Pancreas (tissue), 10 donors: ENCODE results near the gene ZNF536. TPM values are rescaled to one million over a fixed set of nuclear protein-coding genes. Genes with fewer than 3 reads are reported as not detected.

Experiments
- ATAC-seq, 4 donors: fragments of 200-7000 bp; cut with Tn5 transposase; one replicate each; pipeline versions ENCODE4 v1.8.0 to v1.9.1; 2020; ENCODE audit warnings: mild to moderate bottlenecking in 4 of 4, moderate library complexity in 4 of 4
- DNase-seq, 6 donors: peaks; one replicate each; pipeline ENCODE4 v3.0.0-alpha.2; 2020
- FAIRE-seq: peaks from 2 replicates; lab custom pipeline; 2012; peaks lifted over from hg19 to GRCh38; lab: Jason Lieb, UNC
- H3K27ac ChIP-seq, 4 donors: fragments of 200-600 bp; sonication (generic); 1 replicate in 3 of 4; 2 replicates in 1 of 4; pipeline versions ENCODE4 v1.5.0 to v1.8.0; 2020
- H3K27me3 ChIP-seq, 4 donors: fragments of 200-600 bp; one replicate each; pipeline ENCODE4 v1.8.0; 2021
- H3K36me3 ChIP-seq, 3 donors: fragments of 200-600 bp; sonication (generic) in 1 of 3; one replicate each; pipeline versions ENCODE4 v1.5.0 to v1.8.0; 2020 to 2021
- H3K4me1 ChIP-seq, 3 donors: fragments of 200-600 bp; one replicate each; pipeline ENCODE4 v1.8.0; 2021
- H3K4me3 ChIP-seq, 4 donors: fragments of 200-600 bp; sonication (generic) in 2 of 4; one replicate each; pipeline versions ENCODE4 v1.5.0 to v1.8.0; 2020 to 2021
- H3K9me3 ChIP-seq, 4 donors: fragments of 200-600 bp; one replicate each; pipeline ENCODE4 v1.8.0; 2021
- WGBS, 2 donors: extraction: QIAGEN DNeasy Blood & Tissue Kit; methylation state at CpG; one replicate each; pipeline ENCODE4 v1.1.7; 2013; 5-methylcytosine and 5-hydroxymethylcytosine counted together
- intact Hi-C, 3 donors: fragments of 100-400 bp; cut with DNase I; formaldehyde crosslinking; loops; one replicate each; pipeline versions ENCODE4 v1.11.1 to v1.14.2; 2022
- polyA plus RNA-seq, 2 donors: library from polyadenylated mRNA; stranded (reverse); fragments of 200-250 nt; gene quantifications; one replicate each; pipeline ENCODE4 v1.2.3, GENCODE V29; 2013
- total RNA-seq, 6 donors: library from RNA; stranded (reverse); fragmentation: NEBNext Ultra II Directional in 4 of 6; extraction: Animal tissue kit (Norgen Biotek cat#: 25700) in 4 of 6; gene quantifications; one replicate each; pipeline versions ENCODE4 v1.2.1 to v1.2.4, GENCODE V29; 2021 to 2023
- TF ChIP-seq, protein P1 (sequence below), 4 donors: fragments of 200-600 bp; sonication (generic) in 3 of 4; IDR thresholded peaks; one replicate each; pipeline versions ENCODE4 v1.5.0 to v1.8.0; 2021; ENCODE audit warnings: antibody characterized with exemption in 4 of 4
- donor health status: healthy with polysubstance abuse.
- donor health status: DM: no; HTN: no; CAD: no; lungs with moderate emphysema.
- donor health status: DM: no; HTN: no; CAD: no.
- donor health status: control.
- donor health status: control.
- donor health status: Bipolar disorder and iron deficiency.
- donor health status: DM: yes; HTN: yes; CAD: no.
- donor health status: DM: no; HTN: no; CAD: no.
- donor health status: DM: no; HTN: no; CAD: no.
- donor health status: DM: yes; HTN: yes; CAD: no.

The ZNF536 gene
- total and polyA plus RNA-seq, 8 donors = 0.06 to 1.7 (median 0.13) TPM

DNA sequence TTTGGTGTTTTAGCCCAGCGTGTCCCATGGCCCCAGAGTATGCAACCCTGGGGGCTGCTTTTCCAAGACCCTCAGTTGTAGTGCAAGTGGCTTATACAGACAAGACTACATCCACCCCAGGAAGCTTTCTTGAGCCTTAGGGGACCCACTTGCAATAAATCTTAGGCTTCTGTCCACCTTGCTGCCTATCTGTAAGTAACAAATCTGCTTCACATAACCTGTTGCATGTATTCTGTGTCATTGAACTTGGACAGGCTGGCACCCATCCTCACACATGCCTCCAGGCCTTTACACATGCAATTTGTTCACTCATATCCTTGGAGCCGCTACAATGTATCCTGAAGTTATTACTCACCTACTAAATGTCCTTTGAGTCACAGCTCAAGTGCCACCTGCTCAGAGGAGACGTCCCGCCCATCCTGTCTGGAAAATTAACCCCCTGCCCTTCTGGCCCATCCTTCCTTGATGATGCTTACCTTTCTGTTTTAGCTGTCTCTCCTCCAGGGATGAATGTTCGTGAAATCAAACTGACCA is 101.2 kb downstream of the ZNF536 start:
- TF ChIP-seq, protein P1, sequence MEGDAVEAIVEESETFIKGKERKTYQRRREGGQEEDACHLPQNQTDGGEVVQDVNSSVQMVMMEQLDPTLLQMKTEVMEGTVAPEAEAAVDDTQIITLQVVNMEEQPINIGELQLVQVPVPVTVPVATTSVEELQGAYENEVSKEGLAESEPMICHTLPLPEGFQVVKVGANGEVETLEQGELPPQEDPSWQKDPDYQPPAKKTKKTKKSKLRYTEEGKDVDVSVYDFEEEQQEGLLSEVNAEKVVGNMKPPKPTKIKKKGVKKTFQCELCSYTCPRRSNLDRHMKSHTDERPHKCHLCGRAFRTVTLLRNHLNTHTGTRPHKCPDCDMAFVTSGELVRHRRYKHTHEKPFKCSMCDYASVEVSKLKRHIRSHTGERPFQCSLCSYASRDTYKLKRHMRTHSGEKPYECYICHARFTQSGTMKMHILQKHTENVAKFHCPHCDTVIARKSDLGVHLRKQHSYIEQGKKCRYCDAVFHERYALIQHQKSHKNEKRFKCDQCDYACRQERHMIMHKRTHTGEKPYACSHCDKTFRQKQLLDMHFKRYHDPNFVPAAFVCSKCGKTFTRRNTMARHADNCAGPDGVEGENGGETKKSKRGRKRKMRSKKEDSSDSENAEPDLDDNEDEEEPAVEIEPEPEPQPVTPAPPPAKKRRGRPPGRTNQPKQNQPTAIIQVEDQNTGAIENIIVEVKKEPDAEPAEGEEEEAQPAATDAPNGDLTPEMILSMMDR (IDR thresholded peaks at IDR 0.05) = no peak
- intact Hi-C loops = no loop called here
- FAIRE-seq (no peak), DNase-seq (no peak), ATAC-seq (no peak)
- no peak overlapping the region for H3K4me3 ChIP-seq
- no peaks in the 10 kb centered on the region for H3K9me3 ChIP-seq
- no peaks in the 10 kb centered on the region for H3K4me1 ChIP-seq
- no peak overlapping the region for H3K27ac ChIP-seq
- H3K27me3 ChIP-seq = peaks cover 0 to 4% (median 0%) of the 10 kb centered on the region in 4 donors
- H3K36me3 ChIP-seq = no peaks in the 10 kb centered on the region
- WGBS, 2 donors = 70 to 78% methylated on average over 5 of the region's 5 CpGs

DNA sequence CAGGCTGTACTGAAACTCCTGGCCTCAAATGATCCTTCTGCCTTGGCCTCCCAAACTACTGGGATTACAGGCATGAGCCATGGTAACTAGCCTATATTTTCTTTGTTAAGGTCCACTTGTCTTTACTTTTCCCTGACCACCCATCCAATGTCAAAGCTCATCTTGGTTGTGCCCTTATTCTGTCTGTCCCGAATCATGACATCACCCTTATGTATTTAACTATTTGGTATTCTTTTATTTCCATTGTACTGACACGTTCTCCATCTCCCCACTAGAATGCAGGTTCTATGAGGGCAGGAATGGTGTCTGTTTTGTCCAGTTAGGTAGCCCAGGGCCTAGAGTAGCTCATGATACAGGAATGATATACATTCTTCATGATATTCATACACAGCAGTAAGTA is 104.8 kb downstream of the ZNF536 start:
- intact Hi-C loops = no loop called here
- DNase-seq = no peak
- Histone ChIP-seq H3K4me3 (no peak overlapping the region), H3K27ac (no peak overlapping the region), H3K4me1 (no peaks in the 10 kb centered on the region), H3K9me3 (no peaks in the 10 kb centered on the region), H3K27me3 (peaks cover 0 to 7% (median 0%) of the 10 kb centered on the region in 4 donors), H3K36me3 (no peaks in the 10 kb centered on the region)
- no peak for ATAC-seq
- TF ChIP-seq, protein P1 (IDR thresholded peaks at IDR 0.05) = no peak
- 44 to 72% methylated on average over 2 of the region's 2 CpGs for WGBS, 2 donors
- no peak for FAIRE-seq

DNA sequence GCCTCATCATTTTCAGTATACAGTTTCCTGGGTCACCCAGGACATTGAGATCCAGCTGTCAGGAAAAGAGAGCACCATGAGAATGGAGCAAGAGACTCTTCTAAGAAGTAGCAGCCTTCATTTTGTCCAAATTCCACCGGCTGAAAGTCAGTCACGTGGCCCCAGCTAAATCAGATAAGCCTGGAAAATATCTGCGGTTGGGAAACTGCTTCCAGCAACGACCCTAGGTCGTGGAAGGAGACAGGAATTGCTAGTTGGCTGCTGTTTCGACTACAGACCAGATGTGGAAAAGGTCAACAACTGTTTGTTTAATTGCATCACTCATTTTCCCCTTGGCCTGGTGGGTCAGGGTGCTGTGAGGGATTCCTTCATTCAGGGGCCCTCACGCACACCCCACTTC is 107.0 kb downstream of the ZNF536 start:
- Histone ChIP-seq H3K36me3 (no peaks in the 10 kb centered on the region), H3K4me3 (no peak overlapping the region), H3K27ac (no peak overlapping the region), H3K4me1 (no peaks in the 10 kb centered on the region), H3K27me3 (peaks cover 0 to 5% (median 0%) of the 10 kb centered on the region in 4 donors), H3K9me3 (no peaks in the 10 kb centered on the region)
- DNase-seq = no peak
- 14 to 18% methylated on average over 7 of the region's 7 CpGs for WGBS, 2 donors
- no peak for FAIRE-seq
- intact Hi-C loops = no loop called here
- TF ChIP-seq, protein P1 (IDR thresholded peaks at IDR 0.05) = no peak
- peak in 1 of 4 donors; percentile 23 for ATAC-seq

DNA sequence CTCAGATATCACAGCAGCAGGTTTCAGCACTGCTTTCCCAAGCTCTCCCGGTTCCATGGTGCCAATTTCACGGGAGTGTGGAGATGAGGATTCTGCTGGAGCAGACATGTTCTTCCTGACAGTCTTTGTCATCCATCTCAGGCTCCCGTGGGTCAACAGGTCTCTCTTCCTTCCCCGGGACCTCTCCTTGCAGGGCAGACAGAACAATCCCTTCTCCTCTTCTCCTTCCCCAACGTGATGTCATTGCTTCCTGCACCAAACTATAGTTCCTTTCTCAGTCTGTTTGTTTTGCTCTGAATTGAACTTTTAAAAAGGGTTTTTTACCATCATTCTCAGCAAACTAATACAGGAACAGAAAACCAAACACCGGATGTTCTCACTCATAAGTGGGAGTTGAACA is 107.9 kb downstream of the ZNF536 start:
- intact Hi-C loops = no loop called here
- no peak for FAIRE-seq
- Histone ChIP-seq H3K27me3 (peaks cover 0 to 5% (median 0%) of the 10 kb centered on the region in 4 donors), H3K9me3 (no peaks in the 10 kb centered on the region), H3K4me3 (no peak overlapping the region), H3K36me3 (no peaks in the 10 kb centered on the region), H3K27ac (no peak overlapping the region), H3K4me1 (no peaks in the 10 kb centered on the region)
- 24 to 43% methylated on average over 6 of the region's 6 CpGs for WGBS, 2 donors
- TF ChIP-seq, protein P1 (IDR thresholded peaks at IDR 0.05) = no peak
- no peak for DNase-seq
- ATAC-seq = no peak

DNA sequence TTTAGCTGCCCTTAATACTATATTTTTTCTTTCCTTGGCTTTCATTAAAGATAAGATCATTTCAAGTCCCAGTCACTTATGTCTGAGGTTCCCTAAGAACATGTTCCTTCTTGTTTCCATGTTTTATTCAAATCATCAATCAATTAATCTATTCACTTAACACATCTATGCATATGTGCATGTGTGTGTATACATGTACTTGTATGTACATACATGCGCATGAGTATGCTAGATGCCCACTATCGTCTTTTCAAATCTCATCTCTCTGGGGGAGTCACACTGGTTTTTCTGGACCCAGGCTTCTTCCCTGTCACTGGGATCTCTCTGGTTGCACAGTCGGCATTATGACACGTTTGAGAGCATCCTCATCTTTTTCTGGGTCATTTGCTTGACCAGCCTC is 108.9 kb downstream of the ZNF536 start:
- WGBS, 2 donors = 67 to 73% methylated on average over 4 of the region's 4 CpGs
- ATAC-seq = no peak

More for the DNA sequence above, 108.9 kb downstream of the ZNF536 start:
- FAIRE-seq = no peak
- Histone ChIP-seq H3K4me3 (no peak overlapping the region), H3K36me3 (no peaks in the 10 kb centered on the region), H3K9me3 (no peaks in the 10 kb centered on the region), H3K4me1 (no peaks in the 10 kb centered on the region), H3K27me3 (peaks cover 0 to 11% (median 0%) of the 10 kb centered on the region in 4 donors), H3K27ac (no peak overlapping the region)
- no peak for DNase-seq
- intact Hi-C loops = no loop called here
- TF ChIP-seq, protein P1 (IDR thresholded peaks at IDR 0.05) = no peak
